ENCODE measurements around the gene HIC1. TPM values are rescaled to one million over a fixed set of nuclear protein-coding genes. Genes with fewer than 3 reads are reported as not detected.

Gene HIC1
- total and polyA plus RNA-seq, 4 donors: 0.44 to 4.8 (median 3.7) TPM

DNA sequence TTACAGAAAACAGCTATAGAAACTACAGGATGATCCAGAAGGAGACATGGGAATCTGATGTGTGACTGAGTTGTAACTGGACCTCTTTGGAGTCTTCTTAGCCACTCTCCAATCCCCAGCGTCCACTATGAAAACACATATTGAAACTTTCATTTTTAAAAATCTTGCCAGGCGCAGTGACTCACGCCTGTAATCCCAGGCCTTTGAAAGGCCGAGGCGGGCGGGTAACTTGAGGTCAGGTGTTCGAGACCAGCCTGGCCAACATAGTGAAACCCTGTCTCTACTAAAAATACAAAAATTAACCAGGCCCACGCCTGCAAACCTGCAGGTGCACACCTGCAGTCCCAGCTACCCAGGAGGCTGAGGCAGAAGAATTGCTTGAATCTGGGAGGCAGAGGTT, 53.3 kb downstream of the HIC1 start:
- H3K4me3 ChIP-seq (ENCODE audit: low read depth in 1 of 3, low read length in 3 of 3): no peak overlapping the region
- H3K4me1 ChIP-seq (ENCODE audit: control insufficient read depth in 4 of 4, insufficient read depth in 4 of 4, low read length in 3 of 4): peaks cover 0 to 4% (median 0%) of the 10 kb centered on the region in 4 donors
- H3K36me3 ChIP-seq (ENCODE audit: control insufficient read depth in 4 of 4, insufficient read depth in 3 of 4, low read depth in 1 of 4, low read length in 3 of 4): no peaks in the 10 kb centered on the region
- WGBS: 93% methylated on average over 8 of the region's 8 CpGs
- no peaks in the 10 kb centered on the region for H3K27me3 ChIP-seq (ENCODE audit: control insufficient read depth in 4 of 4, insufficient read depth in 4 of 4, low read length in 3 of 4)
- H3K9ac ChIP-seq (ENCODE audit: low read depth in 1 of 2, low read length in 2 of 2): no peak overlapping the region
- no peak for TF ChIP-seq SP1 (IDR thresholded peaks at IDR 0.05)
- TF ChIP-seq NR2F2 (IDR thresholded peaks at IDR 0.05): no peak
- TF ChIP-seq EGR1 (IDR thresholded peaks at IDR 0.05; ENCODE audit: low read depth in 2 of 2): no peak
- TF ChIP-seq HNF4G (IDR thresholded peaks at IDR 0.05): no peak
- TF ChIP-seq HNF4A (conservative IDR thresholded peaks at IDR 0.05): no peak
- TF ChIP-seq RAD21 (IDR thresholded peaks at IDR 0.05): no peak
- TF ChIP-seq MAX (IDR thresholded peaks at IDR 0.05): no peak
- no peak for TF ChIP-seq ZBTB33 (IDR thresholded peaks at IDR 0.05)
- TF ChIP-seq, protein P1, sequence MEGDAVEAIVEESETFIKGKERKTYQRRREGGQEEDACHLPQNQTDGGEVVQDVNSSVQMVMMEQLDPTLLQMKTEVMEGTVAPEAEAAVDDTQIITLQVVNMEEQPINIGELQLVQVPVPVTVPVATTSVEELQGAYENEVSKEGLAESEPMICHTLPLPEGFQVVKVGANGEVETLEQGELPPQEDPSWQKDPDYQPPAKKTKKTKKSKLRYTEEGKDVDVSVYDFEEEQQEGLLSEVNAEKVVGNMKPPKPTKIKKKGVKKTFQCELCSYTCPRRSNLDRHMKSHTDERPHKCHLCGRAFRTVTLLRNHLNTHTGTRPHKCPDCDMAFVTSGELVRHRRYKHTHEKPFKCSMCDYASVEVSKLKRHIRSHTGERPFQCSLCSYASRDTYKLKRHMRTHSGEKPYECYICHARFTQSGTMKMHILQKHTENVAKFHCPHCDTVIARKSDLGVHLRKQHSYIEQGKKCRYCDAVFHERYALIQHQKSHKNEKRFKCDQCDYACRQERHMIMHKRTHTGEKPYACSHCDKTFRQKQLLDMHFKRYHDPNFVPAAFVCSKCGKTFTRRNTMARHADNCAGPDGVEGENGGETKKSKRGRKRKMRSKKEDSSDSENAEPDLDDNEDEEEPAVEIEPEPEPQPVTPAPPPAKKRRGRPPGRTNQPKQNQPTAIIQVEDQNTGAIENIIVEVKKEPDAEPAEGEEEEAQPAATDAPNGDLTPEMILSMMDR (IDR thresholded peaks at IDR 0.05; ENCODE audit: low read depth, low read length, missing input control): no peak
- TF ChIP-seq, protein P2, sequence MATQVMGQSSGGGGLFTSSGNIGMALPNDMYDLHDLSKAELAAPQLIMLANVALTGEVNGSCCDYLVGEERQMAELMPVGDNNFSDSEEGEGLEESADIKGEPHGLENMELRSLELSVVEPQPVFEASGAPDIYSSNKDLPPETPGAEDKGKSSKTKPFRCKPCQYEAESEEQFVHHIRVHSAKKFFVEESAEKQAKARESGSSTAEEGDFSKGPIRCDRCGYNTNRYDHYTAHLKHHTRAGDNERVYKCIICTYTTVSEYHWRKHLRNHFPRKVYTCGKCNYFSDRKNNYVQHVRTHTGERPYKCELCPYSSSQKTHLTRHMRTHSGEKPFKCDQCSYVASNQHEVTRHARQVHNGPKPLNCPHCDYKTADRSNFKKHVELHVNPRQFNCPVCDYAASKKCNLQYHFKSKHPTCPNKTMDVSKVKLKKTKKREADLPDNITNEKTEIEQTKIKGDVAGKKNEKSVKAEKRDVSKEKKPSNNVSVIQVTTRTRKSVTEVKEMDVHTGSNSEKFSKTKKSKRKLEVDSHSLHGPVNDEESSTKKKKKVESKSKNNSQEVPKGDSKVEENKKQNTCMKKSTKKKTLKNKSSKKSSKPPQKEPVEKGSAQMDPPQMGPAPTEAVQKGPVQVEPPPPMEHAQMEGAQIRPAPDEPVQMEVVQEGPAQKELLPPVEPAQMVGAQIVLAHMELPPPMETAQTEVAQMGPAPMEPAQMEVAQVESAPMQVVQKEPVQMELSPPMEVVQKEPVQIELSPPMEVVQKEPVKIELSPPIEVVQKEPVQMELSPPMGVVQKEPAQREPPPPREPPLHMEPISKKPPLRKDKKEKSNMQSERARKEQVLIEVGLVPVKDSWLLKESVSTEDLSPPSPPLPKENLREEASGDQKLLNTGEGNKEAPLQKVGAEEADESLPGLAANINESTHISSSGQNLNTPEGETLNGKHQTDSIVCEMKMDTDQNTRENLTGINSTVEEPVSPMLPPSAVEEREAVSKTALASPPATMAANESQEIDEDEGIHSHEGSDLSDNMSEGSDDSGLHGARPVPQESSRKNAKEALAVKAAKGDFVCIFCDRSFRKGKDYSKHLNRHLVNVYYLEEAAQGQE (IDR thresholded peaks at IDR 0.05): no peak
- H3K9me3 ChIP-seq (ENCODE audit: control insufficient read depth in 4 of 4, low read length in 3 of 4): no peaks in the 10 kb centered on the region
- no peak overlapping the region for H3K27ac ChIP-seq (ENCODE audit: low read depth in 1 of 2, low read length in 2 of 2)
- no peak for DNase-seq (ENCODE audit: low spot score)

DNA sequence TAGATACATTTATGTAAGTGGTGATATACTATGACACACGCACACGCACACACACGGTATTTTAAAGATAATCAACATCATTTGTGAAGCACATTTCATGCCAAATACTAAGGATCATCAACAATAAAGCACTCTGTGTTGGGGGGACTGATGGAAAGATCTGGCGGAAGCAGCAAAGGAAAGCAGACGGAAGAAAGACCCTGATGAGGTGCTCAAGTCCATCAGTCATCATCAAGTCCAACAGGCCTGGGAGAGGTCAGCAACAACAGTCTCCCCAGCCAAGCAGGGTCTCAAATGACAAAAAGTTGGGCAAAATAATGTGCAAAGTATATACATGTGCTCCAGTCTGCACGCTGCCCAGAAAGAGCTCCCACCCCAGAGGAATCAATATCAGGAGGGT, 55.5 kb downstream of the HIC1 start:
- Histone ChIP-seq H3K27ac (ENCODE audit: low read depth in 1 of 2, low read length in 2 of 2) (no peak overlapping the region), H3K4me1 (ENCODE audit: control insufficient read depth in 4 of 4, insufficient read depth in 4 of 4, low read length in 3 of 4) (peaks cover 0 to 4% (median 0%) of the 10 kb centered on the region in 4 donors), H3K9me3 (ENCODE audit: control insufficient read depth in 4 of 4, low read length in 3 of 4) (no peaks in the 10 kb centered on the region), H3K4me3 (ENCODE audit: low read depth in 1 of 3, low read length in 3 of 3) (no peak overlapping the region), H3K36me3 (ENCODE audit: control insufficient read depth in 4 of 4, insufficient read depth in 3 of 4, low read depth in 1 of 4, low read length in 3 of 4) (no peaks in the 10 kb centered on the region), H3K27me3 (ENCODE audit: control insufficient read depth in 4 of 4, insufficient read depth in 4 of 4, low read length in 3 of 4) (no peaks in the 10 kb centered on the region), H3K9ac (ENCODE audit: low read depth in 1 of 2, low read length in 2 of 2) (no peak overlapping the region)
- 97% methylated on average over 6 of the region's 6 CpGs for WGBS
- no peak for DNase-seq (ENCODE audit: low spot score)
- TF ChIP-seq FOXA1 (IDR thresholded peaks at IDR 0.05) (no peak), TAF1 (conservative IDR thresholded peaks at IDR 0.05) (no peak), RAD21 (IDR thresholded peaks at IDR 0.05) (no peak), ZBTB33 (IDR thresholded peaks at IDR 0.05) (no peak), YY1 (IDR thresholded peaks at IDR 0.05) (no peak), MAX (IDR thresholded peaks at IDR 0.05) (no peak), RXRA (IDR thresholded peaks at IDR 0.05) (no peak), NR2F2 (IDR thresholded peaks at IDR 0.05) (no peak), GABPA (IDR thresholded peaks at IDR 0.05 in 1 of 2, conservative IDR thresholded peaks at IDR 0.05 in 1 of 2) (no peak), HNF4A (conservative IDR thresholded peaks at IDR 0.05) (no peak), HNF4G (IDR thresholded peaks at IDR 0.05) (no peak), JUND (IDR thresholded peaks at IDR 0.05) (no peak), ATF3 (IDR thresholded peaks at IDR 0.05) (no peak), SP1 (IDR thresholded peaks at IDR 0.05) (no peak), EGR1 (IDR thresholded peaks at IDR 0.05; ENCODE audit: low read depth in 2 of 2) (no peak)
- TF ChIP-seq, protein P1 (IDR thresholded peaks at IDR 0.05; ENCODE audit: low read depth, low read length, missing input control): no peak

Measured in liver (tissue), 9 donors.